NOMO-1 treated with dmso at 0.1 percent for 144 hours (cell line): ENCODE data around the gene AGBL1.

Experiments used
- DNase-seq: peaks from one replicate; lab custom pipeline; 2025; ENCODE audit not compliant: unreplicated experiment; lab: John Stamatoyannopoulos, UW

The AGBL1 gene

GRCh38 chr15:86905625-86906256 lies 826.1 kb downstream of the AGBL1 start:
- no peak for DNase-seq

- DNase-seq, result no peak
These were observed 826.7 kb downstream of the AGBL1 start for GRCh38 chr15:86906376-86906775.

GRCh38 chr15:86911022-86911421 lies 831.4 kb downstream of the AGBL1 start:
- DNase-seq, result no peak

GRCh38 chr15:86912661-86913060 lies 833.0 kb downstream of the AGBL1 start:
- no peak for DNase-seq

GRCh38 chr15:86915811-86916331 lies 836.2 kb downstream of the AGBL1 start:
- peak; percentile 45 for DNase-seq

- DNase-seq, result no peak
These were observed 837.1 kb downstream of the AGBL1 start for GRCh38 chr15:86916671-86917360.

- no peak for DNase-seq
These were observed 837.6 kb downstream of the AGBL1 start for GRCh38 chr15:86917361-86917671.

- peak; percentile 85 for DNase-seq
These were observed 839.9 kb downstream of the AGBL1 start for GRCh38 chr15:86919581-86919980.

GRCh38 chr15:86929461-86929860 lies 849.8 kb downstream of the AGBL1 start:
- no peak for DNase-seq

- no peak for DNase-seq
These were observed 852.8 kb downstream of the AGBL1 start for GRCh38 chr15:86932456-86932855.

- no peak for DNase-seq
These were observed 856.2 kb downstream of the AGBL1 start for GRCh38 chr15:86935841-86936240.

- no peak for DNase-seq
These were observed 862.6 kb downstream of the AGBL1 start for GRCh38 chr15:86942285-86942684.

GRCh38 chr15:86948719-86949118 lies 869.0 kb downstream of the AGBL1 start:
- DNase-seq, result no peak

- DNase-seq, result no peak
These were observed 879.6 kb downstream of the AGBL1 start for GRCh38 chr15:86959254-86959653.

GRCh38 chr15:86961669-86962068 lies 882.0 kb downstream of the AGBL1 start:
- DNase-seq, result no peak

GRCh38 chr15:86964271-86964670 lies 884.6 kb downstream of the AGBL1 start:
- DNase-seq, result no peak

GRCh38 chr15:86968244-86968643 lies 888.6 kb downstream of the AGBL1 start:
- no peak for DNase-seq

GRCh38 chr15:86969364-86969763 lies 889.7 kb downstream of the AGBL1 start:
- DNase-seq, result no peak

- no peak for DNase-seq
These were observed 893.7 kb downstream of the AGBL1 start for GRCh38 chr15:86973284-86973844.

GRCh38 chr15:86988033-86988432 lies 908.4 kb downstream of the AGBL1 start:
- no peak for DNase-seq

- DNase-seq, result no peak
These were observed 942.1 kb downstream of the AGBL1 start for GRCh38 chr15:87021751-87022150.

- no peak for DNase-seq
These were observed 952.0 kb downstream of the AGBL1 start for GRCh38 chr15:87031540-87032230.
